NK-92 treated with Interleukin-12 subunit alpha and Interleukin-12 subunit beta, amount 100 ng/mL, for 24 hours (cell line): ENCODE data around the gene CALR3.

ENCODE experiments used
- DNase-seq: peaks from one replicate; lab custom pipeline; 2025; lab: John Stamatoyannopoulos, UW

CALR3 gene

DNA sequence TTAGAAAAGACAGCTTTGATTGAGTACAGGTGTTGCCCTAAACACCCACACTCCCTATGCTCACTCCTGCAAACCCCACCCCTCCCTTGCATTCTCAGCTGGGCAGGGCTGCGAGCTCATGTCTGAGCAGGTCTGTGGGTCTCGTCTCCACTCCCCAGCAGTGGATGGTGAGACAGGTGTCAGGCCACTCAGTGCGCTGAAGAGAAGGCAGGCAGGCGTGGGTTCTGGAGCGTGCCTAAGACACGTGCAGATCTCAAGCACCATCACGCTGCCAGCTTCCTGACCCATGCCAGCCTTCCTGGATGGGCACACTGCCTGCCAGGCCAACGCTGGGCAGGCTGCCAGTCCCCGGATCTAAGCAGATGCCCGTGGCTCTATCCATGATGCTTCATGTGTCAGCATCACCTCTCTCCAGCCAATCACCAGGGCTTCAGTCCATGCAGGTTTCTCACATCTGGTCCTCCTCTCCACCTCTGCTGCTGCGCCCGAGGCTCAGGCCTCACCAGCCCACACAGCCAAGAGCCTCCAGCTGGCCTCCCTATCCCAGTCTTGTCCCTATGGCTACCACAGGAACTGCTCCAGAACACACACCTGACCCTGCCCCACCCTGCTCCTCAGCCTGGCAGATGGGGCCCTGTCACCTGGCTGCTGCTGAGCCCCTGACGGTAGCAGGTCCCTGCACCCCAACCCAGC lies 66.8 kb downstream of the CALR3 start:
- DNase-seq, result no peak
